ENCODE data around the gene OR4D2.

The OR4D2 gene

GRCh38 chr17:58147930-58148434 lies 18.8 kb upstream of the OR4D2 start, which contains the start of gene OR4D1:
TSS of gene OR4D1 (plus strand) at chr17:58148384. CDS start at chr17:58155154, 6,770 bp downstream.
- H3K36me3 ChIP-seq (ENCODE audit: insufficient read depth, low read length), result no peaks in the 10 kb centered on the region
- H3K27me3 ChIP-seq (ENCODE audit: insufficient read depth, low read length, poor library complexity), result peaks cover 18% of the 10 kb centered on the region
- H3K4me1 ChIP-seq (ENCODE audit: insufficient read depth, low read length), result peaks cover 8% of the 10 kb centered on the region
- TF ChIP-seq, protein P1, sequence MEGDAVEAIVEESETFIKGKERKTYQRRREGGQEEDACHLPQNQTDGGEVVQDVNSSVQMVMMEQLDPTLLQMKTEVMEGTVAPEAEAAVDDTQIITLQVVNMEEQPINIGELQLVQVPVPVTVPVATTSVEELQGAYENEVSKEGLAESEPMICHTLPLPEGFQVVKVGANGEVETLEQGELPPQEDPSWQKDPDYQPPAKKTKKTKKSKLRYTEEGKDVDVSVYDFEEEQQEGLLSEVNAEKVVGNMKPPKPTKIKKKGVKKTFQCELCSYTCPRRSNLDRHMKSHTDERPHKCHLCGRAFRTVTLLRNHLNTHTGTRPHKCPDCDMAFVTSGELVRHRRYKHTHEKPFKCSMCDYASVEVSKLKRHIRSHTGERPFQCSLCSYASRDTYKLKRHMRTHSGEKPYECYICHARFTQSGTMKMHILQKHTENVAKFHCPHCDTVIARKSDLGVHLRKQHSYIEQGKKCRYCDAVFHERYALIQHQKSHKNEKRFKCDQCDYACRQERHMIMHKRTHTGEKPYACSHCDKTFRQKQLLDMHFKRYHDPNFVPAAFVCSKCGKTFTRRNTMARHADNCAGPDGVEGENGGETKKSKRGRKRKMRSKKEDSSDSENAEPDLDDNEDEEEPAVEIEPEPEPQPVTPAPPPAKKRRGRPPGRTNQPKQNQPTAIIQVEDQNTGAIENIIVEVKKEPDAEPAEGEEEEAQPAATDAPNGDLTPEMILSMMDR (IDR thresholded peaks at IDR 0.05; ENCODE audit: borderline replicate concordance, extremely low read depth, low read length, poor library complexity, severe bottlenecking), result no peak
- TF ChIP-seq EZH2 (IDR thresholded peaks at IDR 0.05; ENCODE audit: borderline replicate concordance, low read depth, low read length, severe bottlenecking), result no peak
- no peak within 1 kb of the TSS for H3K4me2 ChIP-seq (ENCODE audit: insufficient read depth, low read length)
- no peak within 1 kb of the TSS for H2AFZ ChIP-seq (ENCODE audit: low read depth, low read length)
- no peaks in the 10 kb centered on the region for H3K79me2 ChIP-seq (ENCODE audit: insufficient read depth, low read length)
- H3K9me3 ChIP-seq (ENCODE audit: insufficient read depth, low read length, severe bottlenecking), result no peaks in the 10 kb centered on the region
- DNase-seq (no peak), ATAC-seq (ENCODE audit: insufficient read depth, low read depth) (no peak)
- no peak within 1 kb of the TSS for H3K4me3 ChIP-seq (ENCODE audit: low read depth in 1 of 2, low read length in 2 of 2)
- H3K9ac ChIP-seq (ENCODE audit: low read depth, low read length), result no peak within 1 kb of the TSS
- no peak within 1 kb of the TSS for H3K27ac ChIP-seq (ENCODE audit: low read length)
- no peaks in the 10 kb centered on the region for H4K20me1 ChIP-seq (ENCODE audit: insufficient read depth, low read length)

- no peak for ATAC-seq (ENCODE audit: insufficient read depth, low read depth)
- Histone ChIP-seq H3K36me3 (ENCODE audit: insufficient read depth, low read length) (no peaks in the 10 kb centered on the region), H3K9ac (ENCODE audit: low read depth, low read length) (no peak overlapping the region), H3K27me3 (ENCODE audit: insufficient read depth, low read length, poor library complexity) (peaks cover 18% of the 10 kb centered on the region), H3K27ac (ENCODE audit: low read length) (no peak overlapping the region), H3K4me2 (ENCODE audit: insufficient read depth, low read length) (no peak overlapping the region), H4K20me1 (ENCODE audit: insufficient read depth, low read length) (no peaks in the 10 kb centered on the region), H3K9me3 (ENCODE audit: insufficient read depth, low read length, severe bottlenecking) (no peaks in the 10 kb centered on the region), H3K4me3 (ENCODE audit: low read depth in 1 of 2, low read length in 2 of 2) (no peak overlapping the region), H3K4me1 (ENCODE audit: insufficient read depth, low read length) (peaks cover 14% of the 10 kb centered on the region), H2AFZ (ENCODE audit: low read depth, low read length) (no peak overlapping the region), H3K79me2 (ENCODE audit: insufficient read depth, low read length) (no peaks in the 10 kb centered on the region)
- no peak for DNase-seq
- TF ChIP-seq, protein P1 (IDR thresholded peaks at IDR 0.05; ENCODE audit: borderline replicate concordance, extremely low read depth, low read length, poor library complexity, severe bottlenecking), result no peak
- no peak for TF ChIP-seq EZH2 (IDR thresholded peaks at IDR 0.05; ENCODE audit: borderline replicate concordance, low read depth, low read length, severe bottlenecking)
These were observed 18.2 kb upstream of the OR4D2 start for GRCh38 chr17:58148609-58149008.

GRCh38 chr17:58150394-58150793 lies 16.4 kb upstream of the OR4D2 start:
- Histone ChIP-seq H3K4me2 (ENCODE audit: insufficient read depth, low read length) (no peak overlapping the region), H3K79me2 (ENCODE audit: insufficient read depth, low read length) (no peaks in the 10 kb centered on the region), H3K4me3 (ENCODE audit: low read depth in 1 of 2, low read length in 2 of 2) (no peak overlapping the region), H3K9me3 (ENCODE audit: insufficient read depth, low read length, severe bottlenecking) (no peaks in the 10 kb centered on the region), H3K4me1 (ENCODE audit: insufficient read depth, low read length) (peaks cover 16% of the 10 kb centered on the region), H3K27ac (ENCODE audit: low read length) (no peak overlapping the region), H3K36me3 (ENCODE audit: insufficient read depth, low read length) (no peaks in the 10 kb centered on the region), H4K20me1 (ENCODE audit: insufficient read depth, low read length) (no peaks in the 10 kb centered on the region), H2AFZ (ENCODE audit: low read depth, low read length) (no peak overlapping the region), H3K27me3 (ENCODE audit: insufficient read depth, low read length, poor library complexity) (peaks cover 18% of the 10 kb centered on the region), H3K9ac (ENCODE audit: low read depth, low read length) (no peak overlapping the region)
- ATAC-seq (ENCODE audit: insufficient read depth, low read depth) (no peak), DNase-seq (no peak)
- TF ChIP-seq, protein P1 (IDR thresholded peaks at IDR 0.05; ENCODE audit: borderline replicate concordance, extremely low read depth, low read length, poor library complexity, severe bottlenecking), result no peak
- no peak for TF ChIP-seq EZH2 (IDR thresholded peaks at IDR 0.05; ENCODE audit: borderline replicate concordance, low read depth, low read length, severe bottlenecking)

Measured in DND-41 (cell line).